Activated CD4-positive, alpha-beta memory T cell treated with anti-CD3 and anti-CD28 coated beads, Interleukin-2, amount 10 ng/mL, durations not matched to agents 7 days and 5 days (primary cell): ENCODE data around the gene PGA5. TPM values are rescaled to one million over a fixed set of nuclear protein-coding genes. Genes with fewer than 3 reads are reported as not detected.

Experiments used
- CTCF ChIA-PET: fragments of 350-600 bp; sonication (Branson Sonifier 250); formaldehyde crosslinking; loops from one replicate; lab custom pipeline; 2021; ENCODE audit warnings: antibody characterized with exemption, inconsistent platforms; lab: Charles Lee
- POLR2A ChIA-PET: fragments of 350-600 bp; sonication (Branson Sonifier 250); formaldehyde crosslinking; loops from one replicate; lab custom pipeline; 2021; ENCODE audit warnings: antibody characterized with exemption; lab: Charles Lee
- DNase-seq: peaks from one replicate; pipeline ENCODE4 v3.0.0-alpha.2; 2020
- H3K27ac Mint-ChIP-seq: one replicate; pipeline ENCODE4 v1.8.0; 2021; ENCODE audit warnings: mild to moderate bottlenecking, mixed read lengths
- H3K27me3 Mint-ChIP-seq: one replicate; pipeline ENCODE4 v1.8.0; 2021; ENCODE audit warnings: mixed read lengths
- H3K36me3 Mint-ChIP-seq: one replicate; pipeline ENCODE4 v1.8.0; 2021; ENCODE audit warnings: low read depth, mixed read lengths
- H3K4me1 Mint-ChIP-seq: one replicate; pipeline ENCODE4 v1.8.0; 2021; ENCODE audit warnings: mixed read lengths
- H3K4me3 Mint-ChIP-seq: one replicate; pipeline ENCODE4 v1.8.0; 2021; ENCODE audit warnings: mild to moderate bottlenecking, mixed read lengths
- H3K9me3 Mint-ChIP-seq: one replicate; pipeline ENCODE4 v1.8.0; 2021; ENCODE audit warnings: mixed read lengths
- total RNA-seq, 2 experiments: library from RNA; stranded (reverse); gene quantifications; one replicate each; pipeline ENCODE4 v1.2.3, GENCODE V29; 2021

Gene PGA5
- total RNA-seq, 2 experiments from 2014 or later, result not detected

- POLR2A ChIA-PET, result interaction anchor here (0.9 to 2.2 kb wide), 9 partner anchors 13 to 324 kb away, joined by 3 to 9 read pairs (median 5); partner anchors contain the start of genes CD6, CYB561A3, DDB1 and TKFC
- peak; percentile 76 for DNase-seq
- peak within 1 kb of the TSS; percentile 37 for H3K27ac Mint-ChIP-seq
Observed at GRCh38 chr11:61294717-61295595, 54.0 kb downstream of the PGA5 start, which contains the start of gene VWCE. TSS of gene VWCE (minus strand) at chr11:61295316. CDS start at chr11:61295037, 279 bp downstream.

GRCh38 chr11:61295596-61295926, 54.6 kb downstream of the PGA5 start:
- H3K27ac Mint-ChIP-seq, result no peak overlapping the region
- ChIA-PET POLR2A (interaction anchor here (1.6 to 2.2 kb wide), 3 partner anchors 14 to 90 kb away, joined by 3 to 9 read pairs (median 7); partner anchors contain the start of gene CYB561A3), CTCF (interaction anchor here (1.1 to 5.3 kb wide), 3 partner anchors 14 to 42 kb away, joined by 4 to 33 read pairs (median 5); no protein-coding TSS in a partner anchor)
- H3K4me1 Mint-ChIP-seq, result peaks cover 36% of the 10 kb centered on the region
- H3K27me3 Mint-ChIP-seq, result peaks cover 13% of the 10 kb centered on the region
- no peak for DNase-seq
- H3K9me3 Mint-ChIP-seq, result no peaks in the 10 kb centered on the region
- H3K36me3 Mint-ChIP-seq, result peaks cover 21% of the 10 kb centered on the region
- H3K4me3 Mint-ChIP-seq, result peak overlapping the region; percentile 38

More at GRCh38 chr11:61294717-61295595, 54.0 kb downstream of the PGA5 start, which contains the start of gene VWCE:
- CTCF ChIA-PET, result interaction anchor here (0.7 to 5.3 kb wide), 11 partner anchors 15 to 464 kb away, joined by 3 to 33 read pairs (median 3); no protein-coding TSS in a partner anchor
- peaks cover 16% of the 10 kb centered on the region for H3K36me3 Mint-ChIP-seq
- H3K27me3 Mint-ChIP-seq, result peaks cover 13% of the 10 kb centered on the region
- no peaks in the 10 kb centered on the region for H3K9me3 Mint-ChIP-seq
- H3K4me3 Mint-ChIP-seq, result peak within 1 kb of the TSS; percentile 70
- H3K4me1 Mint-ChIP-seq, result peaks cover 36% of the 10 kb centered on the region

- peaks cover 37% of the 10 kb centered on the region for H3K36me3 Mint-ChIP-seq
- POLR2A ChIA-PET, result interaction anchor here (1.4 kb wide), 1 partner anchor 133 kb away, joined by 5 read pairs; the partner anchor contains the start of genes CPSF7 and SDHAF2
- H3K9me3 Mint-ChIP-seq, result no peaks in the 10 kb centered on the region
- CTCF ChIA-PET, result interaction anchor here (5.3 kb wide), 1 partner anchor 44 kb away, joined by 33 read pairs; no protein-coding TSS in a partner anchor
- no peak for DNase-seq
- H3K4me1 Mint-ChIP-seq, result peaks cover 36% of the 10 kb centered on the region
- peaks cover 12% of the 10 kb centered on the region for H3K27me3 Mint-ChIP-seq
- H3K27ac Mint-ChIP-seq, result no peak overlapping the region
- H3K4me3 Mint-ChIP-seq, result no peak overlapping the region
Observed at GRCh38 chr11:61297341-61297740, 56.4 kb downstream of the PGA5 start.

GRCh38 chr11:61297746-61298145, 56.8 kb downstream of the PGA5 start:
- no peak for DNase-seq
- ChIA-PET CTCF (interaction anchor here (5.3 kb wide), 1 partner anchor 44 kb away, joined by 33 read pairs; no protein-coding TSS in a partner anchor), POLR2A (interaction anchor here (1.4 kb wide), 1 partner anchor 132 kb away, joined by 5 read pairs; the partner anchor contains the start of genes CPSF7 and SDHAF2)
- Mint-ChIP-seq H3K36me3 (peaks cover 42% of the 10 kb centered on the region), H3K4me3 (no peak overlapping the region), H3K27ac (no peak overlapping the region), H3K27me3 (peaks cover 8% of the 10 kb centered on the region), H3K4me1 (peaks cover 36% of the 10 kb centered on the region), H3K9me3 (no peaks in the 10 kb centered on the region)

- Mint-ChIP-seq H3K9me3 (no peaks in the 10 kb centered on the region), H3K27me3 (peaks cover 2% of the 10 kb centered on the region), H3K4me3 (no peak overlapping the region), H3K4me1 (peaks cover 30% of the 10 kb centered on the region), H3K36me3 (peaks cover 49% of the 10 kb centered on the region), H3K27ac (no peak overlapping the region)
- POLR2A ChIA-PET, result interaction anchor here (1.4 to 2.3 kb wide), 2 partner anchors 63 to 131 kb away, joined by 5 to 7 read pairs; partner anchors contain the start of genes CPSF7, CYB561A3, SDHAF2 and TMEM138
- no peak for DNase-seq
- CTCF ChIA-PET, result interaction anchor here (1.2 kb wide), 1 partner anchor 31 kb away, joined by 5 read pairs; no protein-coding TSS in a partner anchor
Observed at GRCh38 chr11:61298663-61299244, 57.8 kb downstream of the PGA5 start.

Other genes with a start within 250 kb of the PGA5 start
- gene CD5, start 138.7 kb upstream of the PGA5 start, total RNA-seq, result 100 to 1,000 TPM; 359 to 373 TPM
- gene VPS37C, start 79.7 kb upstream of the PGA5 start, total RNA-seq, result 1 to 10 TPM; 6.1 to 7.5 TPM
- not detected for gene PGA3, start 37.7 kb upstream of the PGA5 start, total RNA-seq
- not detected for gene PGA4, start 18.8 kb upstream of the PGA5 start, total RNA-seq
- 1 to 10 TPM in 1 of 2 experiments, under 1 TPM in 1; 0.98 to 1.7 TPM for gene VWCE, start 54.1 kb downstream of the PGA5 start, total RNA-seq
- 100 to 1,000 TPM; 166 to 174 TPM for gene DDB1, start 91.9 kb downstream of the PGA5 start, total RNA-seq
- gene TKFC, start 92.1 kb downstream of the PGA5 start, total RNA-seq, result 10 to 100 TPM; 49.6 to 51.5 TPM
- 10 to 100 TPM; 36.0 to 38.6 TPM for gene CYB561A3, start 120.7 kb downstream of the PGA5 start, total RNA-seq
- 10 to 100 TPM; 45.5 to 50.0 TPM for gene TMEM138, start 121.2 kb downstream of the PGA5 start, total RNA-seq
- gene TMEM216, start 151.4 kb downstream of the PGA5 start, total RNA-seq, result 1 to 10 TPM; 7.6 to 9.3 TPM
- gene CPSF7, start 188.8 kb downstream of the PGA5 start, total RNA-seq, result 10 to 100 TPM; 89.6 to 90.2 TPM
- gene SDHAF2, start 188.9 kb downstream of the PGA5 start, total RNA-seq, result 10 to 100 TPM; 47.3 to 47.5 TPM